H1 (cell line): Measurements from ENCODE around the gene INTS2. TPM values are rescaled to one million over a fixed set of nuclear protein-coding genes. Genes with fewer than 3 reads are reported as not detected.

Experiments used
- CTCF ChIA-PET: fragments of 300-600 bp; sonication (Branson Sonifier 250); formaldehyde crosslinking; loops from one replicate; lab custom pipeline; 2021; ENCODE audit not compliant: partially characterized antibody; lab: Charles Lee
- POLR2A ChIA-PET: fragments of 300-600 bp; sonication (Branson Sonifier 250); formaldehyde crosslinking; loops from one replicate; lab custom pipeline; 2021; ENCODE audit warnings: inconsistent platforms; ENCODE audit not compliant: partially characterized antibody; lab: Charles Lee
- DNase-seq, 2 experiments: peaks; one replicate each; pipeline versions ENCODE4 v3.0.0 to v3.0.0-alpha.2; 2010 to 2022; ENCODE audit warnings: low spot score in 2 of 2, low read depth in 1 of 2, mixed read lengths in 1 of 2
- FAIRE-seq: peaks from 2 replicates; lab custom pipeline; 2011; peaks lifted over from hg19 to GRCh38; lab: Jason Lieb, UNC
- H2AFZ ChIP-seq: 2 replicates; pipeline ENCODE4 v1.8.1; 2012; ENCODE audit warnings: low read length, inconsistent platforms
- H2AK5ac ChIP-seq: 2 replicates; pipeline ENCODE4 v1.6.1; 2013; ENCODE audit warnings: low read depth, low read length
- H2BK120ac ChIP-seq: replicated peaks from 2 replicates; pipeline ENCODE3; 2013; ENCODE audit warnings: low read depth, low read length, inconsistent platforms
- H2BK12ac ChIP-seq: 2 replicates; pipeline ENCODE4 v1.6.1; 2013; ENCODE audit warnings: low read depth, low read length
- H2BK15ac ChIP-seq: 2 replicates; pipeline ENCODE4 v1.6.1; 2013; ENCODE audit warnings: low read length
- H2BK20ac ChIP-seq: 2 replicates; pipeline ENCODE4 v1.6.1; 2013; ENCODE audit warnings: low read length
- H2BK5ac ChIP-seq: 2 replicates; pipeline ENCODE4 v1.6.1; 2013; ENCODE audit warnings: low read depth, low read length
- H3K14ac ChIP-seq: 2 replicates; pipeline ENCODE4 v1.6.1; 2013; ENCODE audit warnings: inconsistent platforms; ENCODE audit not compliant: insufficient read length
- H3K18ac ChIP-seq: 2 replicates; pipeline ENCODE4 v1.6.1; 2013; ENCODE audit warnings: low read length; ENCODE audit errors: extremely low read depth
- H3K23ac ChIP-seq: 2 replicates; pipeline ENCODE4 v1.6.1; 2013; ENCODE audit warnings: inconsistent platforms; ENCODE audit not compliant: insufficient read length
- H3K23me2 ChIP-seq: 2 replicates; pipeline ENCODE4 v1.6.1; 2013; ENCODE audit warnings: low read depth, low read length
- H3K27ac ChIP-seq: 2 replicates; pipeline ENCODE4 v1.6.1; 2011; ENCODE audit warnings: low read depth, low read length, inconsistent platforms
- H3K27me3 ChIP-seq, 4 experiments: replicated peaks in 1 of 4; 1 replicate in 1 of 4; 2 replicates in 3 of 4; pipeline versions ENCODE4 v1.6.1 to v1.8.1; 2011 to 2013; ENCODE audit warnings: low read length in 3 of 4, mild to moderate bottlenecking in 3 of 4, inconsistent platforms in 2 of 4, mixed read lengths in 2 of 4, moderate library complexity in 1 of 4; ENCODE audit not compliant: control insufficient read depth in 3 of 4, insufficient read depth in 3 of 4; ENCODE audit errors: extremely low read depth in 1 of 4
- H3K36me3 ChIP-seq, 4 experiments: 2 replicates each; pipeline versions ENCODE4 v1.6.1 to v1.8.1; 2011 to 2013; ENCODE audit warnings: mild to moderate bottlenecking in 4 of 4, low read length in 3 of 4, moderate library complexity in 2 of 4, control low read depth in 1 of 4, inconsistent platforms in 1 of 4; ENCODE audit not compliant: insufficient read depth in 4 of 4, control insufficient read depth in 2 of 4
- H3K4ac ChIP-seq: replicated peaks from 2 replicates; pipeline ENCODE3; 2013; ENCODE audit warnings: low read length, low read depth, mixed read lengths, inconsistent platforms; ENCODE audit not compliant: insufficient read length
- H3K4me1 ChIP-seq, 4 experiments: replicated peaks in 1 of 4; 1 replicate in 1 of 4; 2 replicates in 3 of 4; pipeline versions ENCODE4 v1.6.1 to v1.8.1; 2011 to 2013; ENCODE audit warnings: low read length in 3 of 4, inconsistent platforms in 2 of 4, mixed read lengths in 1 of 4; ENCODE audit not compliant: insufficient read depth in 4 of 4, control insufficient read depth in 3 of 4
- H3K4me2 ChIP-seq, 2 experiments: 2 replicates each; pipeline versions ENCODE4 v1.6.1 to v1.8.1; 2011 to 2013; ENCODE audit warnings: low read depth in 2 of 2, low read length in 2 of 2, control low read depth in 1 of 2, inconsistent platforms in 1 of 2, mild to moderate bottlenecking in 1 of 2; ENCODE audit not compliant: insufficient read depth in 1 of 2
- H3K4me3 ChIP-seq, 4 experiments: fragments of 200-600, 300-600 bp in 1 of 4; sonication (generic), shearing (Covaris generic), sonication (Bioruptor Twin) in 1 of 4; 2 replicates each; pipeline versions ENCODE4 v1.5.1 to v1.8.1; 2011 to 2016; ENCODE audit warnings: low read length in 4 of 4, low read depth in 3 of 4, control low read depth in 2 of 4, inconsistent platforms in 2 of 4, mild to moderate bottlenecking in 2 of 4, mixed read lengths in 1 of 4, moderate library complexity in 1 of 4; ENCODE audit not compliant: insufficient read depth in 2 of 4; ENCODE audit errors: extremely low read depth in 1 of 4
- H3K56ac ChIP-seq: replicated peaks from 2 replicates; pipeline ENCODE3; 2013; ENCODE audit warnings: low read depth, mild to moderate bottlenecking, mixed read lengths, low read length, inconsistent platforms; ENCODE audit not compliant: insufficient read length
- H3K79me1 ChIP-seq: 2 replicates; pipeline ENCODE4 v1.6.1; 2013; ENCODE audit warnings: low read depth, low read length, control low read depth
- H3K79me2 ChIP-seq, 2 experiments: 2 replicates each; pipeline versions ENCODE4 v1.6.1 to v1.8.1; 2012 to 2013; ENCODE audit warnings: low read length in 2 of 2, mild to moderate bottlenecking in 2 of 2, inconsistent platforms in 1 of 2; ENCODE audit not compliant: insufficient read depth in 2 of 2, control insufficient read depth in 1 of 2
- H3K9ac ChIP-seq, 4 experiments: replicated peaks in 1 of 4; 1 replicate in 1 of 4; 2 replicates in 3 of 4; pipeline versions ENCODE4 v1.6.1 to v1.8.1; 2011 to 2013; ENCODE audit warnings: low read depth in 3 of 4, low read length in 3 of 4, control low read depth in 2 of 4, mild to moderate bottlenecking in 2 of 4, moderate library complexity in 2 of 4, inconsistent platforms in 1 of 4; ENCODE audit errors: extremely low read depth in 1 of 4
- H3K9me3 ChIP-seq, 2 experiments: 2 replicates each; pipeline versions ENCODE4 v1.6.1 to v1.8.1; 2012 to 2013; ENCODE audit warnings: mild to moderate bottlenecking in 2 of 2, moderate library complexity in 2 of 2, control low read depth in 1 of 2, inconsistent platforms in 1 of 2, low read depth in 1 of 2, low read length in 1 of 2, mixed read lengths in 1 of 2; ENCODE audit not compliant: insufficient read depth in 2 of 2
- H4K20me1 ChIP-seq, 2 experiments: replicated peaks in 1 of 2; 2 replicates each; pipeline versions ENCODE3 to v1.8.1; 2011 to 2013; ENCODE audit warnings: inconsistent platforms in 2 of 2, low read length in 2 of 2, mild to moderate bottlenecking in 1 of 2; ENCODE audit not compliant: insufficient read depth in 2 of 2, control insufficient read depth in 1 of 2
- H4K5ac ChIP-seq: 2 replicates; pipeline ENCODE4 v1.6.1; 2013; ENCODE audit warnings: low read length, low read depth, mixed read lengths, inconsistent platforms; ENCODE audit not compliant: insufficient read length
- H4K8ac ChIP-seq: 2 replicates; pipeline ENCODE4 v1.8.0; 2013; ENCODE audit warnings: mild to moderate bottlenecking, moderate library complexity, low read length, inconsistent platforms; ENCODE audit not compliant: insufficient read depth; ENCODE audit errors: extremely low read depth
- H4K91ac ChIP-seq: replicated peaks from 2 replicates; pipeline ENCODE3; 2013; ENCODE audit warnings: low read length, mixed read lengths, inconsistent platforms; ENCODE audit not compliant: insufficient read length
- BACH1 ChIP-seq: IDR thresholded peaks from 2 replicates; pipeline ENCODE4 v1.6.1; 2012; ENCODE audit warnings: low read length, improper control_type of control experiment
- CHD1 ChIP-seq: IDR thresholded peaks from 2 replicates; pipeline ENCODE4 v1.6.1; 2012; ENCODE audit warnings: low read depth, low read length, improper control_type of control experiment
- KDM5A ChIP-seq: fragments of 200-600 bp; IDR thresholded peaks from 2 replicates; pipeline ENCODE4 v1.7.1; 2012; ENCODE audit warnings: mild to moderate bottlenecking, low read length, inconsistent platforms, mixed read lengths
- NRF1 ChIP-seq: IDR thresholded peaks from 2 replicates; pipeline ENCODE4 v1.6.1; 2011; ENCODE audit warnings: mild to moderate bottlenecking, low read depth, low read length, improper control_type of control experiment
- POLR2A ChIP-seq, 2 experiments: IDR thresholded peaks; 1 replicate in 1 of 2; 2 replicates in 1 of 2; pipeline ENCODE4 v1.6.1; 2011; ENCODE audit warnings: low read depth in 2 of 2, low read length in 2 of 2, mild to moderate bottlenecking in 2 of 2; ENCODE audit errors: control extremely low read depth in 1 of 2
- RFX5 ChIP-seq: IDR thresholded peaks from 2 replicates; pipeline ENCODE4 v1.6.1; 2011; ENCODE audit warnings: low read depth, low read length, improper control_type of control experiment, borderline replicate concordance
- SRF ChIP-seq: IDR thresholded peaks from 2 replicates; pipeline ENCODE4 v1.6.1; 2011; ENCODE audit warnings: mild to moderate bottlenecking, low read depth, low read length, moderate library complexity
- WGBS, 2 experiments: shearing (Covaris generic) in 1 of 2; methylation state at CpG; one replicate each; pipeline versions ENCODE4 v1.1.6 to v1.1.7; 2013 to 2015; ENCODE audit warnings: low lambda C conversion rate in 2 of 2, mixed read lengths in 2 of 2, inconsistent platforms in 1 of 2, low coverage in 1 of 2, missing lambda C conversion rate in 1 of 2; ENCODE audit not compliant: insufficient replicate concordance in 2 of 2, insufficient coverage in 1 of 2, insufficient read length in 1 of 2; ENCODE audit errors: extremely low coverage in 1 of 2, missing lambda C conversion rate in 1 of 2; 5-methylcytosine and 5-hydroxymethylcytosine counted together
- polyA plus RNA-seq, 7 experiments: library from polyadenylated mRNA; depleted of rRNA in 3 of 7; stranded (reverse) in 5 of 7; unstranded in 2 of 7; fragments of >200 nt in 5 of 7; fragments of 200-250 nt in 2 of 7; gene quantifications; 1 replicate in 5 of 7; 2 replicates in 1 of 7; 4 replicates in 1 of 7; pipeline versions ENCODE4 v1.2.1 to v1.2.3, GENCODE V29; 2011 to 2013; ENCODE audit warnings: missing spikeins in 2 of 7, mixed read lengths in 2 of 7
- total RNA-seq: library from RNA; stranded (reverse); fragmentation: NEBNext Ultra II Directional; extraction: Animal tissue kit (Norgen Biotek cat#: 25700); gene quantifications from 2 replicates; pipeline ENCODE4 v1.2.1, GENCODE V29; 2021

The INTS2 gene
- total and polyA plus RNA-seq, 2 of the 8 experiments (the other 6 are each of a cell fraction or from before 2014, with no cell fraction given), result 9.4 to 21.8 TPM

DNA sequence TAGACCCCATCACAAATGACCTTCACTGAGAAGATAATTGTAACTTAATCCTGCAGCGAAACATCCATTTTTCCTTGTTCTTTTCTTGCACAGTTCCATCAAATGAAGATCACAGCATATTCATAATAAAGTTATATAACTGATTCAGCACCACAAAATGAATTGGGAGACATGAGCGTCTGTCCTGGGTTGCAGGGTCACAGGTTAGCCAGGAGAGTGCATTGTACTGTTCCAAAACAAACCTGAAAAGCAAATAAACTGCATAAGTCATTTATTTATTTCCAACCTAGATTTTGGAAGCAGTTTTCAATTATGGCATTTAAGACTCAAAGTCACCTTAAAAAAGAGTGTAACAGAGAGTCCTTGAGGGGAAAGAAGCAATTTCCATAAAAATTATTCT lies 18.6 kb upstream of the INTS2 start:
- 89% methylated on average over 2 of the region's 2 CpGs; no CpG with 5 or more reads in 1 of the 2 experiments for WGBS, 2 experiments

More for the DNA sequence above, 18.6 kb upstream of the INTS2 start:
- Histone ChIP-seq H3K9me3 (no peaks in the 10 kb centered on the region), H2BK20ac (no peak overlapping the region), H2BK120ac (no peak overlapping the region), H4K5ac (no peak overlapping the region), H3K9ac (no peak overlapping the region), H3K23ac (no peak overlapping the region), H3K4me2 (no peak overlapping the region), H3K79me2 (no peaks in the 10 kb centered on the region), H2BK5ac (no peak overlapping the region), H4K91ac (no peak overlapping the region), H2BK15ac (no peak overlapping the region), H3K36me3 (peaks cover 12 to 79% (median 41%) of the 10 kb centered on the region in 4 experiments), H3K18ac (no peak overlapping the region), H3K4me3 (no peak overlapping the region), H4K20me1 (no peaks in the 10 kb centered on the region), H2AK5ac (no peak overlapping the region), H2AFZ (no peak overlapping the region), H3K79me1 (no peaks in the 10 kb centered on the region), H3K56ac (no peak overlapping the region), H3K4me1 (no peaks in the 10 kb centered on the region), H4K8ac (no peak overlapping the region; the same call in 1 of the 2 replicates), H3K14ac (no peak overlapping the region), H3K27ac (no peak overlapping the region), H3K23me2 (no peaks in the 10 kb centered on the region), H3K27me3 (no peaks in the 10 kb centered on the region), H3K4ac (no peak overlapping the region), H2BK12ac (no peak overlapping the region)
- no peak for TF ChIP-seq KDM5A
- no peak for TF ChIP-seq NRF1
- TF ChIP-seq CHD1, result no peak
- TF ChIP-seq SRF, result no peak
- TF ChIP-seq POLR2A (IDR thresholded peaks at IDR 0.05; ENCODE audit: control extremely low read depth in 1 of 2, low read depth in 2 of 2, low read length in 2 of 2), result no peak
- TF ChIP-seq RFX5, result no peak
- TF ChIP-seq BACH1, result no peak
- FAIRE-seq, result no peak
- ChIA-PET CTCF (no interaction called here), POLR2A (no interaction called here)
- DNase-seq, result no peak
